Stimulated activated CD4-positive, alpha-beta T cell treated with anti-CD3 and anti-CD28 coated beads, Interleukin-1b, Interleukin-23, amount 100 ng/mL, for 24 hours (primary cell): ENCODE measurements around the gene AFAP1.
A peak's percentile ranks its signal among the peaks of the same experiment; 100 is the strongest.

Source experiments
- DNase-seq, 4 experiments: peaks; one replicate each; pipeline ENCODE4 v3.0.0-alpha.2; 2020; ENCODE audit warnings: low read depth in 4 of 4, low spot score in 1 of 4

AFAP1 gene

GRCh38 chr4:7759216-7759615, 180.4 kb downstream of the AFAP1 start:
- peak; percentile 13 to 52 (median 31) for DNase-seq

DNA sequence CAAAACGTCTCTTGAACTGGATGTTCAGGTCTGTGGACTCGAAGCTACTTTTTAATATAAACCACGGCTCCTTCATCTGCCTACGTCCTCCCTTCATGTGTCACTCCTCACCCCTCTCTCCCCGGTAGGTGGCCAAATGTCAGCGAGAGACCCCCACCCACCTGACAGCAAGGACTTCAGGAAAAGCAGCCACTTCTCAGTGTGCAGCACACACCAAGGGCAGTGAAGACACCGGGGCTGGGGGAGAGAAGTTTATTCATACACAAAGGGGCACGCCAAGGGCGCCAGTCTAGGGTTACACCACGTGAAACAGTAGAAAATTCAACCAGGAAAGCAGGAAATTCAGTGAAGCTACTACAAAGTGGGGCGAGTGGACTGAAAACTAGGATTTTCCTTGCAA, 181.2 kb downstream of the AFAP1 start:
- DNase-seq, result no peak

GRCh38 chr4:7757501-7758471, 181.9 kb downstream of the AFAP1 start:
- DNase-seq, result no peak

- DNase-seq, result no peak
These were observed 182.9 kb downstream of the AFAP1 start for GRCh38 chr4:7756561-7757355.

DNA sequence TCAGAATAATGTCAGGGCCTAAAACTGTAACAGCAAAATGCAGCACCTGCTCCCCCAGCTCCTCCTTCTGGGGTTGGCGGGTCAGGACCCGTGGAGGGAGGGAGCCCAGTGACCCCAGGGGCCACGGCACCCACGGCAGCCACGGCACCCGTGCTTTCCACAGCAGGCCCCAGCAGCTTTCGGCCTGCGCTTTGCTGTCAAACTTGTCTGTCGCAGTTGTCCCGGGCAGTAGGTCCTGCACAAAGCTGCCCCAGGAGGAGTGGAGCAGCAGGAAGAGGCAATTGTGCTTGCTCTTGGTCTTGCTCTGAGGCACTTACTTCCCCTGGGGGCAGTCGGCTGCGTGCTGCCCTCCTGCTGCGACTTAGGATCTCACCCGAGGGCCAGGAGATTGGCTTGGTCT, 183.6 kb downstream of the AFAP1 start:
- DNase-seq, result no peak

- DNase-seq, result no peak
These were observed 184.1 kb downstream of the AFAP1 start for GRCh38 chr4:7755561-7755960.

- no peak for DNase-seq
These were observed 184.9 kb downstream of the AFAP1 start for GRCh38 chr4:7754565-7755262.

- DNase-seq, result no peak
These were observed 185.7 kb downstream of the AFAP1 start for GRCh38 chr4:7753931-7754465.

DNA sequence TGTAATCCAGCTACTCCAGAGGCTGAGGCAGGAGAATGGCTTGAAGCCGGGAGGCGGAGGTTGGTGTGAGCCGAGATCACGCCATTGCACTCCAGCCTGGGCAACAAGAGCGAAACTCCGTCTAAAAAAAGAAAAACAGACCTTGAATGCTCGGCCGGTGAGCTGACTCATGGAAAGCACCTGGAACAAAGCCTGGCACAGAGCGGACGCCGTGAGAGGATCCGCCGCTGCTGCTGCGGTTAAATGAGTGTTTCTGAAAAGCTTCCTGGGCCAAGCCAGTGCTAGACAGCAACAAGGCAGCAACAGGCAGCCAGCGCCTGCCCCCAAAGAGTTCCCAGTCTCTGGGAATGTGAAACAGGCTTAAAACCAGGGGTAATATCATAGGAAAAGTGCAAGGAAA, 186.4 kb downstream of the AFAP1 start:
- no peak for DNase-seq

DNA sequence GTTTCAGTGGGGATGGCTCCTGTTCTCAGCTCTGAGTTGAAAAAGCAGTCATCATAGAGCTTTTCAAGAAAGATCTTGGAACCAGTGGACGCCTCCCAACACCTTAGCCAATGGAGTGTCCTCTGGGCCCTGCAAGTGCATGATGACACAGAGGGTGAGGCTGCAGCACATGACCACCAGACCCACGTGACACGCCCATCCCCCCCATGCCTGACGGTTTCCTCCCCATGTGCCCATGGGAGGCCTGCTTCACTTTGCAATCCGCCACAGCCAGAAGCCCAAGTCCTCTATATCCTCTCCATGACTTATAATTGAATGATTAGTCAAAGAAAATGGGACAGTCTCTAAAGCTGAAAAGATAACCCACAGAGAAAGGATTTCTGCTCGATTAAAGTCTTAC, 187.0 kb downstream of the AFAP1 start:
- DNase-seq, result no peak

DNA sequence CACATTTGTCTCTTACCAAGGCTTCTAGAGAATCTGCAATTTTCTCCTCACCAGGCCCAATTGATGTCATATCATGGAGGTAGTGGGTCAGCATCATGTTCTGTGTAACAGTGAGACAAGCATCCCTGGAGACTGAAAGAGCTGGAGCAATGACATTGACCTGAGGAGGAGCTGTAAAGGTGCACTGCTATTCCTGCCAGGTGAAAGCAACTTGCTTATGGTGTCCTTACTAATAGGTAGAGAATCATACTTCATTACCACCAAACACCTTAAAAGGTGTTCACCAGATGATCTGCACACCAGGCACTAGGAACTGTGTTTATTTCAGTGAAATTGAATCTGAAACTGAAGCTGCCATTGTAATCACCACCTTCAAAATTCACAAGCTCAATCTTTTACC, 188.7 kb downstream of the AFAP1 start:
- no peak for DNase-seq

DNA sequence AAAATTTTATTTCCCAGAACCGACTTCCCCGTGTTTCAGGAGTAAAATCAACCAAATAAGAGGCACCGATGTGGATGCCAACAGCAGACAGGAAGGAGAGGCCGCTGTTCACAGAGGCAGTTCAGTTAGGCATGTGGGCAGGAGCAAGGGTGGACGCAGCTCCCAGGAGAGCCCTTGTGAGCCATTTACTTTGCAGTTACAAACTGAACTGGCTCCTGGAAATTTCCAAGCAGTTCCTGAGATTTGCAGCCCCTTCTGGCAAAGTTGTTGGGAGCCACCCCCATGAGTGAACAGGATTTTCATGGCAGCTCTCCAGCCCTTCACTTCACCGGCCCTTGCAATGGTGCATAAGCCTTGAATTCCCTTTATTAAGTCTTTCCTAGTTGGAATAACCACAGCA, 189.1 kb downstream of the AFAP1 start:
- no peak for DNase-seq

DNA sequence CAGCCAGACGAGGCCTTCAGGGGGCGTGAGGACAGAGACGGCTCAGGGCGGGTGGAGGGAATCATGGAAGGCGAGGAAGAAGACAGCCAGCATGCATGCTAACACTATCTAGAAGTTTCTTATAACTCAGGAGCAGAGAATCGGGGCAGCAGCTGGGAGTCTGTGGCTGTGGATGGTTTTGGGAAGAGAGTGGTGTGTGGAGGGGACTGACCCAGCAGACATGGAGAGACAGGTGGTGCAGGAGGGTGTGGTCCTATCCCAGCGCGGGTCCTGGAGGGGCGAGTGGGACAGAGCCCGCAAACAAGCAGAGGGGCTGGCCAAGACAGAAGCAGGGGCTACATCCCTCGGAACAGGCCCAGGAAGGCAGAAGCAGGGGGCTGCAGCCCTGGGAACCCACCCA, 192.1 kb downstream of the AFAP1 start:
- no peak for DNase-seq

DNA sequence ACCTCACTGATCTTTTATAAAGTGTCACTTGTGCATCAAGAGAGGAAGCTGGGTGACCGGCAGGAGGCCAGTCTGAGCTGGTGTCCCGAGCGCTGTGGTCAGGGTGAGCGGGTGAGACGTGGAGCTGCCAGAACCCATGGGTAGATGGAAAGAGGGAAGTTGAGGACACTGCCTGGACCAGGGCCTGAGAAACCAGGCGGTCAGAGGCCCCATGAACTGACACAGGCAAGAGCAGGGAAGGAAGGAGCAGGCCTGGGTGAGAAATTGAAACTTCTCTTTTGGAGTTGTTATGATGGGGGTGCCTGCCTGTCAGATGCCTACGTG, 192.6 kb downstream of the AFAP1 start:
- no peak for DNase-seq

DNA sequence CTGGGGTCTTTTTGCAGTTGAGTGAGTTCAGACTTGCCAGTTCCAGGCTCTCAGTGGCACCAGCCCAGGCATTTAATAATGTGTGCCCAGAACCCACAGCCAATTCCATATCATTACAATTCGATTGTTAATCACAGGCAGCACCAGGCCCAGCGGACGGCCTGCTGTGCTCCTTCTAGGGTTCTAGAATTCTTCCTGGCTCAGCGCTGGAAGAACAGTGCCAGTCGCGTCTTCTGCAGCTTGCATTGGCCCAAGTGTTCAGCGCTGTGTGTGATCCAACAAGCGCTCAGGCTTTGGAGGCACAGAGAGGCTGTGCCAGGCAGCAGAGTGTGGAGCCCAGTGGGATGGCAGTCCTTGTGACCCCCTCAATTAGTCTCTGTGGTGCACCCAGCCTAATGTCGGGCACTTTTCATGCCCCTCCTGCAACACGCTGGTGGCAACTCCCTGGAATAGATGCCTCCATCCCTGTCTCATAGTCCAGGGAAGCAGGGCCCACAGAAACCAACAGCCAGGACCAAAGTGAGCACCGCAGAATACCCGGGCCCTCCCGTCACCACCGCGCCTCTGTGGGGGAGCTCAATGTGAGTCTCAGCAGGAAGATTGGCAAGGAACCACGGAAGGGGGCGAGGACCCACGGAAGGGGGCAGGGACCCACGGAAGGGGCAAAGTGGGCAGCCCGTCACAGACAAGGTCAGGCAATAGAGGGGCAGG, 193.2 kb downstream of the AFAP1 start:
- DNase-seq, result no peak

GRCh38 chr4:7745301-7745885, 194.3 kb downstream of the AFAP1 start:
- DNase-seq, result no peak

DNA sequence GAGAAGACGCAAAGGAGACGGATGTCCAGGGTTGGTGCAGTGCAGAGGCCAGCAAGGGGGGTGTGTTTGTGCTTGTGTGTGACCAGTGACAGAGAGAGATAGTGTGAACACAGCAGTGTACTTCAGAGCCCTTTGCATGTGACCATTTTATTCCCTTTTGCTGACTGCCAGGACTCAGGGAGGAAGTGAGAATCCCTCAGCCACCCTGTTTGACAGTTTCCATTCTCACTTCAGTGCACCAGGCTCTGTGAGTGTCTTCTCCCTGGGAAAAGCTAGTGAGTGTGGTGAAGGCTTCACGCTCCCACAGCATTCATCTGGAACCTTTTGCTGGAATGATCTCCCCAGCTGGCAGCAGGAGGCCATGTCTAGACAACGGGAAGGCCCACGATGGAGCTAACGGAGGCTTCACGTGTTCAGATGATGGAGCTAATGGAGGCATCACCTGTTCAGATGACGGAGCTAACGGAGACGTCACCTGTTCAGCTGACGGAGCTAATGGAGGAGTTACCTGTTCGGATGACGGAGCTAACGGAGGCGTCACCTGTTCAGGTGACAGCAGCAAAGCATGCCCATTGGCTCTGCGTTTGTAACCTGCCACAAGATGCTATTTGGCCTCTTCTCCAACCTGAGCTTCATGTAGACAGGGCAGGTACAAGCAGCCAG, 195.4 kb downstream of the AFAP1 start:
- no peak for DNase-seq

DNA sequence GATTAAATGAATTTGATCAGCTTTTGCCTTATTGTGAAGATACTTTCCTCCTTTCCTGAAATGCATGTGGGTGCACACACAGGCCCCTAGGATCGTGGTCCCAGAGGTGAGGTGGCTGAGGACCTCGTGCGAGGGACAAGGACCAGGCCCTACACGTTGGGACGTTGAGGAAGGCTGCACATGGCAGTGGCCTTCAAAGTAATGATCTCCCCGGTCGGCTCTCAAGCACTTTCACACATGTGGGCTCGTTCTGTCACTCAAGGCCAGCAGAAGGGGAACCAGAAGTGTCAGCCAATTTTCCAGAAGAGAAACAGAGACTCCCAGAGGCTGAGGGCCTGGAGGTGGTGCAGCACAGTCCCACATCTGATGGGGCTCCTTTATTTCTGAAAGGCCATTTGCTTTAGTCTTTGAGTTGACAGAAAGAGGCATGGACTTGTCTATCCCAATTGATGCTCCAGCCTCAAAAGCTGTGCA, 196.8 kb downstream of the AFAP1 start:
- no peak for DNase-seq

DNA sequence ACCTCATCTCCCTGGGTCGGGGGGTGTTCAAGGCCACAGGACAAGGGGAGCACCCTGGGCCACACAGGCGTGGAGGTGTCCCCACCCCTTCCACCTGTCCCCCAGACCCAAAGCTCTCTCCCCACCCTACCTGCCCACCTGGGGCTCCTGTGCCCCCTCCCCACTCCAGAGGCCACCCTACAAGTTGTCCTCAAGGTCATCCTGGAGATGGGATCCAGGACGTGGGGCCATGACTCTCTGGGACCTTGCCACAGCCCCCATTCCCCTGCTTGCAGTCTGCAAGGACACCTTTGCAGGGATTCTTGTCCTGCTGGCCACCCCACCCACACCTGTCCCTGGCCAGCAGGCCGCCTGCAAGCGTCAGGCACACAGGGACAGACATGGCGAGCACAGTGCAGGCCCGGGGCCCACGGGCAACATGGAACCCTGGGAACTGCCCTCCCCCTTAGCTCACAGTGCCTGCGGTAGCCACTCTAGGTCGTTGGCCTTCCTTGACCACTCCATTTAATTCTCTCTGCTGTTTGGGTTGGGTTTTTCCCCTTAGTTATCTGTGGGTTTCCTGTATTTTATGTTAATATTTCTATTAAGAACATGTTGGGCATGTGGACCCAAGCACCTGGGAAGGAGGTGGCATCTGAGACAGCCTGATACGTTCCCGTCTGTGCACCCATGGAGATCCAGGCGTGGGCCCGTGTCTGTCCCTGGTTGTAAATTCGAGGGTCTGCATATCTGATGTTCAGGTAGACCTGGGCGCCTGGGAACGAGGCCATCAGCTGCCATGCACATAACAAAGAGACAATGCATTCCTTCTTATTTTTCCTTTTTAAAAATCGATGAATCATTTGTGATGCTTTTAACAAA, 197.5 kb downstream of the AFAP1 start:
- no peak for DNase-seq
